ENCODE results near the gene PIK3C2G. TPM values are rescaled to one million over a fixed set of nuclear protein-coding genes. Genes with fewer than 3 reads are reported as not detected.

The PIK3C2G gene
- total and polyA plus RNA-seq, 2 of the 4 experiments (the other 2 are of a cell fraction), result not detected

- H2AFZ ChIP-seq (replicated peaks; ENCODE audit: low read length, poor library complexity), result no peak overlapping the region
- no peak overlapping the region for H4K91ac ChIP-seq (ENCODE audit: insufficient read depth, low read depth, low read length)
- no peak overlapping the region for H2BK5ac ChIP-seq (ENCODE audit: low read depth, low read length, poor library complexity, severe bottlenecking)
- no peak overlapping the region for H2BK15ac ChIP-seq (ENCODE audit: low read depth, low read length)
- intact Hi-C loops (cut with micrococcal nuclease) (no loop called here), in situ Hi-C loops (cut with MboI; ENCODE audit: low sequenced_read_pairs) (no loop called here), dilution Hi-C loops (cut with HindIII; ENCODE audit: low sequenced_read_pairs, unreplicated experiment) (no loop called here)
- POLR2A ChIA-PET (ENCODE audit: unreplicated experiment), result no interaction called here
- TF ChIP-seq MXI1 (IDR thresholded peaks at IDR 0.05; ENCODE audit: borderline replicate concordance, low read depth, low read length) (no peak), USF2 (IDR thresholded peaks at IDR 0.05; ENCODE audit: low read depth, low read length) (no peak), CTCF (conservative IDR thresholded peaks at IDR 0.05; ENCODE audit: low read depth, low read length) (no peak), MAFK (IDR thresholded peaks at IDR 0.05; ENCODE audit: low read depth, low read length) (no peak), FOS (IDR thresholded peaks at IDR 0.05; ENCODE audit: low read depth, low read length) (no peak), POLR2A (IDR thresholded peaks at IDR 0.05; ENCODE audit: low read depth, low read length) (no peak), CHD1 (IDR thresholded peaks at IDR 0.05; ENCODE audit: low read depth, low read length) (no peak), MAZ (IDR thresholded peaks at IDR 0.05; ENCODE audit: borderline replicate concordance, low read depth, low read length) (no peak), RAD21 (IDR thresholded peaks at IDR 0.05; ENCODE audit: low read length) (no peak), RCOR1 (IDR thresholded peaks at IDR 0.05; ENCODE audit: insufficient replicate concordance, low read length) (no peak), BHLHE40 (IDR thresholded peaks at IDR 0.05; ENCODE audit: low read depth, low read length) (no peak), CEBPB (IDR thresholded peaks at IDR 0.05; ENCODE audit: low read depth, low read length) (no peak), SMC3 (IDR thresholded peaks at IDR 0.05; ENCODE audit: low read depth, low read length) (no peak), NFE2L2 (IDR thresholded peaks at IDR 0.05; ENCODE audit: low read depth, low read length) (no peak), ELK1 (IDR thresholded peaks at IDR 0.05; ENCODE audit: borderline replicate concordance, low read depth, low read length) (no peak), RFX5 (IDR thresholded peaks at IDR 0.05; ENCODE audit: low read depth, low read length) (no peak)
- H3K4me2 ChIP-seq (ENCODE audit: low read depth, low read length), result no peak overlapping the region
- H3K27me3 ChIP-seq (ENCODE audit: control insufficient read depth, insufficient read depth, low read length), result no peaks in the 10 kb centered on the region
- no peak overlapping the region for H2AK9ac ChIP-seq (replicated peaks; ENCODE audit: low read depth, low read length, poor library complexity)
- no peaks in the 10 kb centered on the region for H3K9me3 ChIP-seq (ENCODE audit: control insufficient read depth, insufficient read depth, low read length)
- BruUV-seq (replicated peaks), result no TSS peak
- no peaks in the 10 kb centered on the region for H3K36me3 ChIP-seq (ENCODE audit: control insufficient read depth, insufficient read depth, low read length)
- no peak overlapping the region for H3K23ac ChIP-seq (ENCODE audit: low read depth, low read length)
- H3K18ac ChIP-seq (ENCODE audit: low read depth, low read length), result no peak overlapping the region
- H3K9ac ChIP-seq (ENCODE audit: low read depth, low read length), result no peak overlapping the region
- H3K4me1 ChIP-seq (ENCODE audit: control insufficient read depth, insufficient read depth, low read length), result no peaks in the 10 kb centered on the region
- H2AK5ac ChIP-seq (ENCODE audit: low read depth, low read length), result no peak overlapping the region
- H2BK20ac ChIP-seq (ENCODE audit: low read depth, low read length), result no peak overlapping the region
- H3K79me1 ChIP-seq (ENCODE audit: low read depth in 1 of 2, low read length in 2 of 2), result no peaks in the 10 kb centered on the region
- H3K9me1 ChIP-seq (ENCODE audit: insufficient read depth, low read length), result no peaks in the 10 kb centered on the region
- WGBS, 2 experiments (ENCODE audit: extremely low coverage in 2 of 2, insufficient read length in 1 of 2), result no CpG with 5 or more reads among the region's 3 CpGs
- CTCF ChIA-PET, result interaction anchor here (1.4 kb wide), 1 partner anchor 13 kb away, joined by 3 read pairs; no protein-coding TSS in a partner anchor
- DNase-seq, result no peak
- H3K4ac ChIP-seq (ENCODE audit: low read depth, low read length), result no peak overlapping the region
- H3K27ac ChIP-seq (ENCODE audit: insufficient read depth, low read length), result no peak overlapping the region
- H4K20me1 ChIP-seq (ENCODE audit: insufficient read depth, low read length), result no peaks in the 10 kb centered on the region
- no peak for ATAC-seq (ENCODE audit: low read depth)
- no peak overlapping the region for H3K56ac ChIP-seq (ENCODE audit: extremely low read depth, insufficient read depth, low read length)
- H3K14ac ChIP-seq (replicated peaks; ENCODE audit: low read depth, low read length), result no peak overlapping the region
- no peak overlapping the region for H4K8ac ChIP-seq (ENCODE audit: low read depth in 2 of 2, low read length in 2 of 2)
- H2BK120ac ChIP-seq (ENCODE audit: low read depth, low read length), result no peak overlapping the region
- H3K4me3 ChIP-seq (ENCODE audit: insufficient read depth, low read depth, low read length), result no peak overlapping the region
- no peak overlapping the region for H4K5ac ChIP-seq (ENCODE audit: low read depth, low read length)
Observed at GRCh38 chr12:18402872-18403611, 141.7 kb downstream of the PIK3C2G start.

All from IMR-90 (cell line).